ENCODE data around the gene ERCC6L. TPM values are rescaled to one million over a fixed set of nuclear protein-coding genes. Genes with fewer than 3 reads are reported as not detected.
"Not testable (repeated sequence)": the region's sequence is repeated elsewhere in the genome, so short reads cannot be mapped to it uniquely, and the experiment has no call there.

The ERCC6L gene
- total RNA-seq, 1 donor, result 9.9 TPM

DNA sequence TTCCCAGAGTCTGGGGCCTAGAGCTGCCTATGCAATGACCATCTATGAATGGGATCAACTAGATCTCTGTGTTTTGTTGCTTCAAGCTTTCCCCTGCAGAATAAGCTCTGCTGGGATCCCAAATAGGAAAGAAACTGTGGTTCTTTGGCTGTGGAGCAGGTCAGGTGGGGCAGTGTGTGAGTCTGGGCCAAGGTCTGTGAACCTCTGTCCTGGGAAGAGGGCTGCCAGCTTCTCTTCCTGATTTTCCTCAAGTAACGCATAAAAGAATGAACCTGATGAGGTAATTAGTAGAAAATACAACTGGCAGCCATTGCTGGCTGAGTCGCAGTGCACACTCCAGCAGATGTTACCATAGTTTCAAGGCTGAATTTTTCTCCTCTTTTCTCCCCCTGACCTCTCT, 61.8 kb downstream of the ERCC6L start:
- TF ChIP-seq, protein P1, sequence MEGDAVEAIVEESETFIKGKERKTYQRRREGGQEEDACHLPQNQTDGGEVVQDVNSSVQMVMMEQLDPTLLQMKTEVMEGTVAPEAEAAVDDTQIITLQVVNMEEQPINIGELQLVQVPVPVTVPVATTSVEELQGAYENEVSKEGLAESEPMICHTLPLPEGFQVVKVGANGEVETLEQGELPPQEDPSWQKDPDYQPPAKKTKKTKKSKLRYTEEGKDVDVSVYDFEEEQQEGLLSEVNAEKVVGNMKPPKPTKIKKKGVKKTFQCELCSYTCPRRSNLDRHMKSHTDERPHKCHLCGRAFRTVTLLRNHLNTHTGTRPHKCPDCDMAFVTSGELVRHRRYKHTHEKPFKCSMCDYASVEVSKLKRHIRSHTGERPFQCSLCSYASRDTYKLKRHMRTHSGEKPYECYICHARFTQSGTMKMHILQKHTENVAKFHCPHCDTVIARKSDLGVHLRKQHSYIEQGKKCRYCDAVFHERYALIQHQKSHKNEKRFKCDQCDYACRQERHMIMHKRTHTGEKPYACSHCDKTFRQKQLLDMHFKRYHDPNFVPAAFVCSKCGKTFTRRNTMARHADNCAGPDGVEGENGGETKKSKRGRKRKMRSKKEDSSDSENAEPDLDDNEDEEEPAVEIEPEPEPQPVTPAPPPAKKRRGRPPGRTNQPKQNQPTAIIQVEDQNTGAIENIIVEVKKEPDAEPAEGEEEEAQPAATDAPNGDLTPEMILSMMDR (IDR thresholded peaks at IDR 0.05; ENCODE audit: insufficient read depth, low read length), result no peak
- no peak overlapping the region for H3K4me3 ChIP-seq (ENCODE audit: low read depth, low read length)
- no peak for DNase-seq (ENCODE audit: low read depth)

DNA sequence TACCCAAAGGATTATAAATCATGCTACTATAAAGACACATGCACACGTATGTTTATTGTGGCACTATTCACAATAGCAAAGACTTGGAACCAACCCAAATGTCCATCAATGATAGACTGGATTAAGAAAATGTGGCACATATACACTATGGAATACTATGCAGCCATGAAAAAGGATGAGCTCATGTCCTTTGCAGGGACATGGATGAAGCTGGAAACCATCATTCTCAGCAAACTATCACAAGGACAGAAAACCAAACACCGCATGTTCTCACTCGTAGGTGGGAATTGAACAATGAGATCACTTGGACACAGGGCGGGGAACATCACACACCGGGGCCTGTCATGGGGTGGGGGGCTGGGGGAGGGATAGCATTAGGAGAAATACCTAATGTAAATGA, 62.5 kb downstream of the ERCC6L start:
- not testable (repeated sequence) for DNase-seq (ENCODE audit: low read depth); H3K4me3 ChIP-seq (ENCODE audit: low read depth, low read length)

DNA sequence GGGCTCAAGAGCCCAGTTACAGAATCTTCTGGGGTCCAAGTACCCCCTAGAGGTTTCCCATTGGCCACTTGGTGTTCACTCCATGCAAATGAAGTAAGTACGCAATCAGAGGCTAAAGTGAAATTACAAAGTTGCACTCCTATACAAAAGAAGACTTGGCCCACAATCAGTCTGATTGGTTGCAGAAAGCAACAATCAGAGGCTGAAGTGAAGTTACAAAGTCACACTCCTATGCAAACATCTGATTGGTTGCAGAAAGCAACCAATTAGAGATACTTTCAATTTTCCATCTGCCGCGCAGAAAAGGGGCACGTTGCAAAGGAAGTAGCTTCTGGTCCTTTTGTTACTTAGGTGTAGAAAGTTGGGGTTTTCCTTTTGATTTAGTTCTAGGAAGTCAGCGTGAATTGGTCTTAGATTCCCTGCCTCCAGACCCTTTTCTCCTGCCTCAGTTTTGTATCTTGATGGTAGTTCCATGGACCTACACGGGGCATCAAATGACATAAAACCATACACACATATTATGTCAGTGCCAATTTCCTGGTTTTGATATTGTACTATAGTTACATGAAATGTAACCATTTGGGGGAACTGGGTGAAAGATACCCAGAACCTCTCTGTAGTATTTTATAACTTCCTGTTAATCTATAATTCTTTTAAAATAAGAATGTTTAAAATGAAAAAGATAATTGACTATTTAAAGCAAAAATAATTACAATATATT, 69.7 kb downstream of the ERCC6L start:
- no peak overlapping the region for H3K4me3 ChIP-seq (ENCODE audit: low read depth, low read length)

DNA sequence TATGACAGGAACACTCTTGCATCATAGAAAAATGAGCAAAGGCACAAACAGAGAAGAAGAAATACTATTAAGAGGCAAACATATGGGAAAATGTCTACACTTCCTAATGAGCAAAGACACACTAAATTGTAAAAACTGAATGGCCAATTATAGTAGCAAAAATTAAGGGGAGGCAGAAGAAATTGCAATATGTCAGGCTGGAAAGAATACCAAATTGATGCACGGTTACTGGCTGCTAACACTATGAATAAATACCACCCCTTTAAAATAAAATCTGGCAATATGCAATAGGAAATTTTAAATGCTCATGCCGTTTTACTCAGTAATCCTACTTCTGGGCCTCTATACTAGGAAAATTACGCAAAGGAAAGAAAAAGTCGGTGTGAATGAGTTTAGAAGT, 73.3 kb downstream of the ERCC6L start:
- H3K4me3 ChIP-seq (ENCODE audit: low read depth, low read length), result no peak overlapping the region
- TF ChIP-seq, protein P1 (IDR thresholded peaks at IDR 0.05; ENCODE audit: insufficient read depth, low read length), result no peak
- DNase-seq (ENCODE audit: low read depth), result no peak

More for the DNA sequence above, 69.7 kb downstream of the ERCC6L start:
- TF ChIP-seq, protein P1 (IDR thresholded peaks at IDR 0.05; ENCODE audit: insufficient read depth, low read length), result no peak
- DNase-seq (ENCODE audit: low read depth), result peak; percentile 8

DNA sequence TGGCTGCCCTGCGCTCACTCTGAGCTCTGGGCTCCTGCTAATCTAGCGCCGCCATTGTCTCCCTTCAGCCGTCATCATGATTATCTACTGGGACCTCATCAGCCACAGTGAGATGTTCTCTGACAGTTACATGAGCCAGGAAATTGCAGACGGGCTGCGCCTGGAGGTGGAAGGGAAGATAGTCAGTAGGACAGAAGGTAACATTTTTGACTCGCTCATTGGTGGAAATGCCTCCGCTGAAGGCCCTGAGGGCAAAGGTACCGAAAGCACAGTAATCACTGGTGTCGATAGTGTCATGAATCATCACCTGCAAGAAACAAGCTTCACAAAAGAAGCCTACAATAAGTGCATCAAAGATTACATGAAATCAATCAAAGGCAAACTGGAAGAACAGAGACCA, 79.1 kb downstream of the ERCC6L start:
- TF ChIP-seq, protein P1 (IDR thresholded peaks at IDR 0.05; ENCODE audit: insufficient read depth, low read length), result no peak
- H3K4me3 ChIP-seq (ENCODE audit: low read depth, low read length), result no peak overlapping the region
- no peak for DNase-seq (ENCODE audit: low read depth)

DNA sequence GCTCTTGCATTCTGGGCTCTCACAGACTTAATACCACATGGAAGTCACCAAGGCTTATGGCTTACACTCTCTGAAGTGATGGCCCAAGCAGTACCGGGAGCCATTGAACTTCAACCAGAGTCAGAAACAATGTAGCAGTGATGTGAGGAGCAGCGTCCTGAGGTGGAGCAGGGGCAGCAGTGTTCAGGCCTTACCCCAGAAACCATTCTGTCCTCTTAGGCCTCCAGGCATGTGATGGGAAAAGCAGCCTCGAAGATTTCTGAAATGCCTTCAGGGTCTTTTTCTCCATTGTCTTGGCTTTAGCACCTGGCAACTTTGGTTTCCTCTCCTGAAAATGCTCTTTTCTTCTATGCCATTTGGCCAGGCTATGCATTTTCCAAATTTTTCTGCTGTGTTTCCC, 80.1 kb downstream of the ERCC6L start:
- TF ChIP-seq, protein P1 (IDR thresholded peaks at IDR 0.05; ENCODE audit: insufficient read depth, low read length), result no peak
- DNase-seq (ENCODE audit: low read depth), result no peak

More for the DNA sequence above, 80.1 kb downstream of the ERCC6L start:
- H3K4me3 ChIP-seq (ENCODE audit: low read depth, low read length), result no peak overlapping the region

Small RNA genes lying within 50 kb of the gene (small RNA-seq; reads per million reads assigned to genes)
- not detected for gene RF00019

Other genes starting within 250 kb of the ERCC6L start
- 2.3 and 4.3 TPM in 2 replicates for gene RTL5, start 107.1 kb downstream of the ERCC6L start, total RNA-seq (ENCODE audit: low replicate concordance)
- gene PIN4, start 57.3 kb downstream of the ERCC6L start, total RNA-seq (ENCODE audit: low replicate concordance), result 4.6 and 9.0 TPM in 2 replicates
- gene RPS4X, start 38.2 kb upstream of the ERCC6L start, total RNA-seq (ENCODE audit: low replicate concordance), result 428 and 1,519 TPM in 2 replicates
- not detected in 2 replicates for gene CITED1, start 66.9 kb upstream of the ERCC6L start, total RNA-seq (ENCODE audit: low replicate concordance)